Stimulated activated CD8-positive, alpha-beta memory T cell treated with anti-CD3 and anti-CD28 coated beads, Interleukin-4, amount 100 ng/mL, for 48 hours (primary cell): Measurements from ENCODE around the gene DGKQ.
A peak's percentile ranks its signal among the peaks of the same experiment; 100 is the strongest.
"Not testable (repeated sequence)": the region's sequence is repeated elsewhere in the genome, so short reads cannot be mapped to it uniquely, and the experiment has no call there.

Source experiments
- DNase-seq: peaks from one replicate; pipeline ENCODE4 v3.0.0-alpha.2; 2020

The DGKQ gene

DNA sequence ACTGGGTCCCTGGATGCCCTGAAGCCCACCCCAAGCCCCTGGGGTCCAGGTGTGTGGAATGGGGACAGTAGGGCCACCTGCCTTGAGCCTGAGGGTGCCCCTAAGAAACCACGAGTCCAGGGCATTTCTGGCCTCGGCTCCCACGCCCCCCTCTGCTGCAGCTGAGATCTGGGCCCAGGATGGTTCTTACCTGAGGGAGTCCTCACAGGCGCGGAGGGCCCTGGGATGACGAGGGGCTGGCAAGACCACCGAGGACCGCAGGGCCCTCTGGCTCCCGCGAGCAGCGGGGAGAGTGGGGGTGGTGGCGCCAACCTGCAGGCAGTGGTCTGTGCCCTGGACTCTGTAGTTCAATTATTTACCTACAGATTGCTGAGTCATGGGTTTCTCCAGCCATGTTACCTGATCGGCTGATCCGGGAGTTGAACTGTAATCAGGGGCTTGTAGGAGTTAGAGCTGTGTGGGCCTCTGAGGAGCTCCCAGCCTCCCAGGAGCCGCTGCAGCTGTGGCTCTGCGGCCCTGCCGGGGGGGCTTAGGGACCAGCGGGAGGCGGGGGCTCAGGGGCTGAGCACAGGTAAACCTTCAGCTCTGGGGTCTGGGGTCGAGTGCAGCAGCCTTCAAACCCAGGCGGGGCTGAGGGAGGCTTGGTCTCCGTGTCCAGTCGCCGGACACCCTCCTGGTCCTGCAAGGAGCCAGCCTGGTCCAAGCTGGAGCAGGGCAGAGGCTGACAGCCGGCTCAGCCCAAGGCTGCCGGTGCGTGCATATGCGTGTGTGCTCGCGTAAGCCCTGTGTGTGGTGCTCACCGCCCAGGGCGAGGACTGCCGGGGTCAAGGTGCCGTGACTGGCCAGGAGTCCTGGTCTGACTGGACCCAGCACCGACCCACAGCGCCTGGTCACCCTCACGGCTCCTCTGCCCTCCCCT lies 20.0 kb upstream of the DGKQ start, which contains the start of gene SLC26A1:
Gene SLC26A1, minus strand, starts transcription at position 294 of the 919 bp plus-strand sequence. CDS start 1,701 bp downstream, outside the sequence.
- DNase-seq, result no peak

DNA sequence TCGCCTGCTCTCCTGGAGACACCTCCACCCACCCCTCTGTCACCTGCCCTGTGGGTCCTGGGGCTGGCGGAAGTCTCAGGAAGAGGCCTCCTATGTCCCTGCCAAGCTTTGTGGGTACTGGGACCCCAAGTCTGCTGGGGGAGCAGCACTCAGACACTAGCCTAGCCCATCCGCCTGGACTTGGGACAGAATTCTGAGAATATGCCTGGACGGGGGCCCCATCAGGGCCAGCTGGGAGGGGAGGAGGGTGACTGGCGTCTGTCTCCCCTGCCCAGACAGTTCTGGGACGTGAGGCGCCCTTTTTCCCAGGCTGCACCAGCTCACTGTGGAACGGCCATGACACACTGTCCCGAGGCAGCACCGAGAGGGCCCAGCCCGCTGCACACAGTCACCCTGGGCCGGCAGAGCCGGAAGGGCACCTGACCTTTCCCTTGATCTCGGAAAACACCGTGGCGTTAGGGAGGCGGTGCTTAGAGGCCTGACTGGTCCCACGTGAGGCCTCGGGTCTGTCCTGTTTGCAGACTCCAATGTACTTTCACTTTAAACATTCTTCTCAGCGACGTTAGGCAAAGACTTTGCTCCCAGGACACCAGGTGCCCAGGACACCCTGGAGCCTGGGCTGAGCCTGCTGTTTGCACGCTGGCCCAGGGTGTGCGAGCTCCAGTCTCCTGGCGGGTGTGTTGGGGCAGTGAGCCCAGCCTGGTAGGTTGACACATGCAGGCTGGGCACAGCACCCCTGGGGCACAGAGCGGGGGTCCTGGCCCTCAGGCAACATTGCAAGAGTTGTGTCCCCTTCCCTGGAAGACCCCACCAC lies 19.1 kb upstream of the DGKQ start:
- DNase-seq, result no peak

DNA sequence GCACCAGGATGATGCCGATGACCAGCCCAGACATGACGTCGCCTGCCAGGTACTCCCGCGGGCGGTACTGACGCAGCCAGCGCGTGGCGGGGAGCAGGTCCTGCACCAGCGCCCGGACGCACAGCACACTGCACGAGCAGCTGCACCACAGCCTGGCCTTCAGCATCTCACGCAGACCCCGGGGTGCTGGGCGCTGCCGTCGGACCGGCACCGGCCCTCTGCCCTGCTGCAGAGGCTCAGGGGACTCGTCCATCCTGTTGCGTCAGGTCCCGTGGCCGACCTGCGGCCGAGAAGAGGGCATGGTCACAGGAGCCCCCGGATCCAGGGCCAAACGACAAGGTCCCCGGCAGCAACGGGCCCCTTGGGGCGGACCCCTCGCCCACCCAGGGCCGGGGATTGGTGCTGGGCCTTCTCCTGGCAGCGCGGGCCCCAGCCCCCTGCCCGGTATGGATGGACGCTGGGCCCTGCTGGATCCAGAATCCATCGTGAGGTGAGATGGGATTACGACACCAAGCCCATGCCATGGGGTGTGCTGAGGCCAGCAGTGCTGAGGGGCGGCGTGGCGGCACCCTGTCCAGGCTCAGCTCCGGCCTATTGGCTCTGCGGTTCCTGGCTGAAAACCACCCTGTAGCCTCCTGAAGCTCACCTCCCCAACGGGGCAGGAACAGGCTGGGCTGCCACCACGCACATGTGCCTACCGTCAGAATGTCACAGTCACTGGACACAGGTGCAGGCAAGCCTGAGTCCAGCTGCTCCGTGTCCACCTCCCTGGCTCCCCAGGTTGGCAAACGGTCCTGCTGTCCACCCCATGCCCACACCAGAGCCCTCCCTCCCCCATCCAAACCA lies 18.3 kb upstream of the DGKQ start:
- no peak for DNase-seq

DNA sequence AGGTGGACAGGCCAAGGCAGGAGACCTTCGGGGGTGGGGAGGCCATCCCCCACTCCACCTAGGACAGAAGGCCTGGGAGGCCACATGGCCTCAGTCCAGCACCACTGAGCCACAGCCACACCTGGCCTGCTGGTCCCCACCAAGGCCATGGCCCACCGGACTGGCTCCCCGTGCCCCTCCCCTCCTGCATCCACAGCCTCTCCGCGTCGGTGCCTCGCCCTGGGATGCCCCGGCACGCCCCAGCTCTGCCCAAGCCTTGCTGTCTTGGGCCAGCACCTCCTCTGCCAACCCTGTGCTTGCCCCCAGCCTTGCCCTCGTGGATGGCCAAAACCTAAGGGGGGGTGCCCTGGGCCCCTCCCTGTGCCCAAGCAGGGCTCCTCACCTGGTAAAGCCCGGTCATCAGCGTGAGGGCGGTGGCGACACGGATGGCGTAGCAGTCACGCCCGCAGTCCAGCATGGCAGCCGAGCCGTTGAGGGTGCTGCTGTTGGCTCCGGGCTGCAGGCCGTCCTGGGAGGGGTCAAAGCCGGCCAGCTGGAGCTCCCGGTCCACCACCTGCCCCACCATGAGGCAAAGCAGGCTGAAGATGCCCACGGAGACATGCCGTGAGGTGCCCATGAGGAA lies 17.5 kb upstream of the DGKQ start:
- DNase-seq, result no peak

DNA sequence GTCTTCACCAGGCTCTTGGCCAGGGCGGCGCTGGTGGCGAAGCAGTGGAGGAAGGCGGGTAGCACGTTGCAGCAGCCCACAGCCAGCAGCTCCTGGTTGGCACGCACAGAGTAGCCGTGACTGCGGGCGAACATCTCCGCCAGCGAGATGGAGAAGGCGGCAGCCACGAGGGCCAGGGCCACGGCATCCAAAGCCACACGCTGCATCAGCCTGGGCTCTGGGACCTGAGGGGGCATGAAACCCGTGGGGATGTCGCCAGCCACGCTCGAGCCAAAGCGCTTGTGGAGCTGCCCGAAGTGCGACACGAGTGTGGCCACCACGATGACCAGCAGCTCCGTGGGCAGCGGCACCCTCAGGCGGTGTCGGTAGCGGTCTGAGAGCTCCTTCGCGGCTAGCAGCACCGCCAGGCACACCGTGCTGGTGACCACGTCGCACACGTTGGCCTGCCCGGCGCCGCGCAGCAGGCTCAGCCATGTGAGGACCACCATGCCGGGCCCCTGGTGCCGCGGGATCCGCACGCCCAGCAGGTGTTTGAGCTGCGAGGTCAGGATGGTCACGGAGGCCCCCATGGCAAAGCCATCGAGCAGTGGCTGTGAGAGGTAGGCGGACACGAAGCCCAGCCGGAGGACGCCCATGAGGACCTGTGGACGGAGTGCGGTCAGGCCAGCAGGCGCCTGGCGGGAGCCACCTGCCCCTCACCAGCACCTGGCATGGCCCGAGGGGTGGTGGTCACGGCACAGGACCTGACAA lies 16.5 kb upstream of the DGKQ start:
- DNase-seq, result no peak

DNA sequence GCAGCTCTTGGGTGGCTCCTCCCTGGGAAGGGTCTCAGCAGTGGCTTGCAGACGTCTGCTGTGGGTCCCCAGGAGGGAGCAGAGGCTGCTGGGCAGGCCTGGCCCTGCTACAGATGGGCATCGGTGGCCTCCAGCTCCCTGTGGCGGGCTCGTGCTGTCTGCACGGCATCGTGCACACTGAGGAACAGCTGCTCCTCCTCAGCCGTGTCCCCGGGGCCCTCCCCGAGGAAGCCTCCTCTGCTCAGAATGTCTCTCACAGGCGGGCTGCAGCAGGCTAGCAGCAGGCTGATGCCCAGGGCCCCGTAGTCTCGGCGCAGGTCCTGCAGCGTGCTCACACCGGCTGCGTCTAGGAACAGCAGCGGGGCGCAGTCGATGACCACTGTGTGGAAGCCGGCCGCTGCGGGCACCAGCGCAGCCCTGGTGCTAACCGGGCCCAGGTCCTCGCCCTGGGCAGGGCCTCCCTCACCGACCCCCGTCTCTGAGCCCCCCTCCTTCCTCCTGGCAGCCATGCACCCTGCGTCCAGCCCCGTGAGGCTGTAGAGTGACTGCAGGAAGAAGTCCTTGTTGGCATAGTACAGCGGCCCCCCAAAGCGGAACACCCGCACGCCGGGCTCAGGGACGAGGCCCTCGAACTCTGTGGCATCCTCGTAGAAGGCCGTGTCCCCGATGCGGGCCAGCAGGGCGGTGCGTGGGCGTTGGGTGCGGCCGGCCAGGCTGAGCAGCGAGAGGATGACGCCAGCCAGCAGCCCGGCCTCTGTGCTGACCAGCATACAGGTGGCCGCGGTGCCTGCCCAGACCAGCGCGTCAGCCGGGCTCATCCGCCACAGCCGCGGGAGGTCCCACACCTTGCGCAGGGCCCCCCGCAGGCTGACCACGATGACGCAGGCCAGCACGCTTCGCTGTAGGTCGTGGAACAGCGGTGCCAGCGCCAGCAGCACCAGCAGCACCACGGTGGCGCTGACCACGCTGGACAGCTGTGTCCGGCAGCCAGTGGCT lies 15.7 kb upstream of the DGKQ start:
- no peak for DNase-seq

DNA sequence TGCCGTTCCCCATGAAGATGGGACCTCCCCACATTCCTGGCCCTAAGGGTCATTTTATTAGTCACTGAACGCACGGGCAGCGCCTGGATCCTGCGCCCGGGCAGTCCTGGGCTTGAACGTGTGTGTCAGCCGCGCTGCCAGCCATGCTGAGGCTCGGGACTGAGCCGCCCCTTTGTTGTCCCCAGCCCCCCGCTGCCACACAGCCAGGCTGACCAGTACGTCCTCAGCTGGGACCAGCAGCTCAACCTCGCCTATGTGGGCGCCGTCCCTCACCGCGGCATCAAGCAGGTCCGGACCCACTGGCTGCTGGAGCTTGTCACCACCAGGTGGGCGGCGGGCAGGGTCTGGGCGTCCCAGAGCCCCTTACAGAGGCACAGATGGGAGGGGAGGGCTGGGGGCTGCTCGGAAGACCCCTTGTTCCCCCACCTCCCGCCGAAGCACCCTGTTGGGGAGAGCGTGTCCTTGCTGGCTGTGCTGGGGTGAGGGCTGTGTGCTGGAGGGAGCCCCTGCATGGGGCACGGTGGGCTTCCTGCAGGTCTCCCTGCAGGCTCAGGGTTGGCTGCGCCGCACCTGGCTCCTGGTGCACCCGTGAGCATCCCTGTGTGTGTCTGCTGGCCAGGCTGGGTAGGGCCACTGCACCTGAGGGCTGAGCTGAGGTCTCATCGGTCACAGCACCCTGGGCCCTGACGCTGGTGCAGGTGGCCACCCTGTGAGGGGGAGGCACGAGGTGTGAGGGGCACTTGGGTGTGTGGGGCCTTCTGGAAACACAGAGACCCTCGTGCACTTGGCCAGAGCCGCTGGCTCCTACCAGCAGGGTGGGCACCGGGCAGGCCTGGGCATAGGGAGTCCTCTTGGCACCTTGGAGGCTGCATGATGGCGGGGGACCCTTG lies 14.5 kb upstream of the DGKQ start:
- DNase-seq, result no peak

DNA sequence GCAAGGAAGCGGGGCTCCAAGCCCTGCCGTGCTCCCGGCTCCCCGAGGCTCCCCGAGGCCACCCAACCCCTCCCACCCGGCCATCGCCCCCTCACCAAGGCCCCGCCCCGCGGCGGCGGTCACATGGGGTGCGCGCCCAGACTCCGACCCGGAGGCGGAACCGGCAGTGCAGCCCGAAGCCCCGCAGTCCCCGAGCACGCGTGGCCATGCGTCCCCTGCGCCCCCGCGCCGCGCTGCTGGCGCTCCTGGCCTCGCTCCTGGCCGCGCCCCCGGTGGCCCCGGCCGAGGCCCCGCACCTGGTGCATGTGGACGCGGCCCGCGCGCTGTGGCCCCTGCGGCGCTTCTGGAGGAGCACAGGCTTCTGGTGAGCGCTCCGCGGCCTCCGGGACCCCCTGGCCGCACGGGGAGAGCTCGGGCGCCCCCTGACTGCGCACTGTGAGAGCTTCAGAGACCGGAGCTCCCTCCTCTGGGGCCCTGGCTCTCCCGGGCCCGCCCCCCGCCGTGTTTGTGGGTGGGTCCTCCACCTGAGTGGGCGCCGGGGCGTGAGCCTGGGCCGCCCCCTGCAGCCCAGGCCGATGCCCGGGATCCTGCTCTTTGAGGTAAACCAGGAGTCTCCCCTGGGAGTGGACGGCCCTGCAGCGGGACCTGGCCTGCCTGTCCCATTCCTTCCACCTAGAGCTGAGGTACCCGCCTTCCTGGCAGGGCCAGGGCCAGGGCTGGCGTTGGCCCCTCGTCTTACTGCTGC lies 13.7 kb upstream of the DGKQ start, which contains the start of gene IDUA:
Gene IDUA, plus strand, starts transcription at position 166 of the 745 bp plus-strand sequence. Its CDS starts 41 bp downstream, at position 207.
- peak; percentile 89 for DNase-seq

DNA sequence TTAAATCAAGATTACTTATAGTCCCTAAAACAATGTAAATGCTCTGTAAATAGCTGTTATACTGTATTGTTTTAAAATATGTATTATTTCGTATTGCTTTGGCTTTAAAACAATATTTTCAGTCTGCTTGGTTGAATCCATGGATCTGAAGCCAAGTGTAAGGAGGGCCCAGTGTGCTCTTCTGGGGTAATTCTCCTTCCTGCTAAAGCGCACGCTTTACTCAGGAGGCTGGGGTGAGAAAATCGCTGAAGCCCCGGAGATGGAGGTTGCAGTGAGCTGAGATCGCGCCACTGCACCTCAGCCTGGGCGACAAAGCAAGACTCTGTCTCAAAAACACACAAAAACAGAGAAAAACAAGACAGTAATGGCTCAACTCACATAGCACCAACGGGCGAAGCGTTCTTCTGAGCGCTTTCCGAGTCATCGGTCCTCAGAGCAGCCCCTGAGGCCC lies 13.1 kb upstream of the DGKQ start:
- DNase-seq, result no peak

DNA sequence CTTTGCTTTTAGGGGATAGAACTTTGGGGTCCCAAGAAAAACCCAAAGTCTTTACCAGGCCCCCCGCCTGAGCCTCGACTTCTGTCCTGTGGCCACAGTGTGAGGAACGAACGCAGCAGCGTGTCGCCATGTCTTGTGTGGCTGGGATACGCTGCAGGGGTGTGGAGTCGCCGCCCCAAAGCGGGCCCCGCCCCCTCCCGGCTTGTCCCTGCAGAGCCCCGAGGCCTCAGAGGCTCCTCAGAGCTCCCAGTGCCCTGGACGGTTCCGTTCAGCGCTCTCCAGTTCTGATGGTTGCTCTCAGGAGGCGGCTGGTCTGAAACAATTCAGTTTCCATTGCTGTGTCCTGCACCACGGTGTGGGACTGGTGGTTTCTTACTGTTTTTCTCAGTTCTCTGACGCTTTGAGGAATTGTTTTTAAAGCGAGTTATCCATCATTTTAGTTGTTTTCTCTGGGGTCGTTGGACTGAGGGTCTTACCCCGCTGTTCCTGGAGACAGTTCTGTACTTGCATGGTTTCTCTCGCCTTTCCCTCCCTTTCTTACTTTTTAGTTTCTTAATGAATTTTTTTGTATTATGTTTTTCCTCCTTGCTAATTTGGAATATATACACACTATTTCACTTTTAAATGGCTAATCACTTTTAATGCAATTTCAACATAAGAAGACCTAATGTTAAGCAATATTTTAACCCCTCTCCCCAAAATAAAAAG lies 11.9 kb upstream of the DGKQ start:
- peak; percentile 86 for DNase-seq

DNA sequence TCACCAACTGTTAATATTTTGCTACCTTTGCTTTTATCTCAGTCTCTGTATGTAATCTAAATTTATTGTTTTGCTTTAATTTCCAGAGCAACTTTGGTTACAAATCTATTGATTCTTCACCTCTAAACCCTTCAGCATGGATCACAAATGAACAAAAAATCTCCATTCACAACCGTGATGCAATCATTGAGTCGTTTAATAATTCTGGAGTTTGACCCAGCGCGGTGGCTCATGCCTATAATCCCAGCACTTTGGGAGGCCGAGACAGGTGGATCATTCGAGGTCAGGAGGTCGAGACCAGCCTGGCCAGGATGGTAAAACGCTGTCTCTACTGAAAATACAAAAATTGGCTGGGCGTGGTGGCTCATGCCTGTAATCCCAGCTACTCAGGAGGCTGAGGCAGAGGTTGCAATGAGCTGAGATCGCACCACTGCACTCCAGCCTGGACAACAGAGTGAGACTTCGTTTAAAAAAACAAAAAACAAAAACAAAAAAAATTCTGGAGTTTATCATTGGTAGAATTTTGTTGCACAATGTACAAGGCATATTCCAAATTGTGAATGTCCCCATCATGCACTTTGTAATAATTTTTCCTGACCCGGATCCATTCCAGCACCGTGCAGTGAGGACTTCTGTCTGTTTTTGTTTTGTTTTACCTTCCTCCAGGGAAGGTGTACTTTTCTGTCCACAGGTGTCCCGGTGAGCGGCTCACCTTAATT lies 11.1 kb upstream of the DGKQ start:
- DNase-seq, result no peak

DNA sequence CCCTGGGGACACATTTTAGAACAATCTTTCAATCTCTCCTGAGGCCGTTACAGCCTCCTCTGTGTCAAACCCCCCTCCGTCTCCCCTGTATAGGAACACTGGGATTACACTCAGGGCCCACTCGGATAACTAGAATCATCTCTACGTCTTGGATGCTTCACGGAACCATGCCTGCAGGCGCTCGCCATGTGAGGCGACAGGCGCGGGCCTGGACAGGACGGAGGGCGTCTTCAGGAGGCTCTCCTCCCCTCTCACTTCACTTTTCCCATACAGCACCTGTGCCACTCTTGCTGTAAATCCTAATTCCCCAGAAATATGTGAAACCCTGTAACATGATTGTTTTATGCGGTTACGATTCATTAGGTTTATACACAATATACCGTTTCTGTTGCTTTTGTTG lies 9.4 kb upstream of the DGKQ start:
- no peak for DNase-seq

DNA sequence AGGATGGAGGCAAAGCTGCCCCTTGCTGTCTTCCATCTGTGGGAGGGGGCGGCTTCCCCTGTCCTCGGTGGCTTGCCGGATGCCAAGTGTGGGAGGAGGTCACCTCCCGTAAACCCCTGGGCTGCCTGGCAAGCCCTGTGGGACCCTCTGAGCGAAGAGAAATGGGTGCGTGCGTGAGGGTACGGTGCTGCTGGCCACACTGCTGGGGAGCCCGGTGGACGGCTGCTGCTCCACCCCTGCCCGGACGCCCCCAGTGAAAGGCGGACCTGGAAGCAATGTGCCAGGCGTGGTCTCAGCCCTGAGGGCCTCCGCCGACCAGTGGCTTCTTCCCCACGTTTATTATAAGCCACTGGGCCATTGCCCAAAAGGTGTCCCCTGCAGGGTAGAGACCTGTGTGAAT lies 8.9 kb upstream of the DGKQ start:
- no peak for DNase-seq

DNA sequence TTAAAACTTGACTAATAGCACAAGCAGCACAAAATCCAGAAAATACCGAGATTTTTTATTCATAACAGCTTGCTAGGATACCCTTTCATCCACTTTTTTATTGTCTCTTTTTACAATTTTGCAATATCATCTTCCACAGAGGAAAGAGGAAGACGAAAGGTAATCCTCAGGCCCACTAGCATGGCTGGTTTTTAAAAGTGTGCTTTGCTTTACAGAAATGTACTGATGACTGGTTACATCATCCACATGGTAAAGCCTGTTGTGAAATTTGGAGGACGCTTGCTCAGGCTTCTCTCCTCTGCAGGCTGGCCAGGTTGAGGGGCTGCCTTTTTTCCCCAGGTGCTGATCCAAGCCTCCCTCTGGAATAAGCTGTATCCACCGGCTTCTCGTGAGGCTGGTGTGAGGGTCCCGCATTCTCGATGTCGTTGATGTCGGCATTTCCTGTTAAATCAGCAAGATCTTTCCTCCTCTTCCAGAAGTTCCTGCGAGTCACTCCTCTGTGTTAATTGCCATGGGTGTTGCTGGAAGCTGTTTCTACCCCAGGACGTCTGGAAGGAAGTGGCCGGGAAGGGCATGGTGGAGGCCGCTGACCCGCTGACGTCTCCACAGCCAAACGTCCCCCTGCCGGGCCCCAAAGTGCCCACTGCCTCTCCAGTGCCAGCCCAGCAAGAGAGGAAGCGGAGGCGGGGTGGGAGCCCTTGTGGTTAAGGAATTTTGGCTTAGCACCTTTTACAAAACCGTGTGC lies 5.8 kb upstream of the DGKQ start:
- no peak for DNase-seq

DNA sequence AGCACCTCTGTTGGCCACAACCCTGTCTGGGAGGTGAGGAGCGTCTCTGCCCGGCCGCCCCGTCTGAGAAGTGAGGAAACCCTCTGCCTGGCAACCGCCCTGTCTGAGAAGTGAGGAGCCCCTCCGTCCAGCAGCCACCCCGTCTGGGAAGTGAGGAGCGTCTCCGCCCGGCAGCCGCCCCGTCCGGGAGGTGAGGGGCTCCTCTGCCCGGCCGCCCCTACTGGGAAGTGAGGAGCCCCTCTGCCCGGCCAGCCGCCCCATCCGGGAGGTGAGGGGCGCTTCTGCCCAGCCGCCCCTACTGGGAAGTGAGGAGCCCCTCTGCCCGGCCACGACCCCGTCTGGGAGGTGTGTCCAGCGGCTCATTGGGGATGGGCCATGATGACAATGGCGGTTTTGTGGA lies 2.6 kb upstream of the DGKQ start:
- not testable (repeated sequence) for DNase-seq

DNA sequence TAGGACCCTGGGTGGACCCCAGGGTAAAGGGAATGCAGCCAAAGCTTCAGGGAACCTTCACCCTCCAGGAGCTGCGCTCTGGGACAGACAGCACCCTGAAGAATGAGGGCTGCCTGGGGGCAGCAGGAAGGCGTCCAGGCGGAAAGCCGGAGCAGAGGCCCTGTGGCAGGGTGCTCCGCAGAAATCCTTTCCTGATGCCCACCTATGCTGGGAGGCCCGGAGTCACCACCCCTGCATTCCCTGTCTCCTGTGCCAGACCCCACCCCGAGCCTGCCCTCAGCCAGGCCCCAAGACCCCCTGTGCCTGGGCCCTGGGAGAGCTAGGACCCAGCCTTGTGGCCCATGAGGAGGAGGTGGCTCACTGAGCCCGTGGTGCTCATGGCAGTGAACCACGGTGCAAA lies 1.3 kb upstream of the DGKQ start:
- DNase-seq, result no peak
